ENCODE data around the gene DACT1.

DACT1 gene

GRCh38 chr14:58634406-58635090 is 3.2 kb upstream of the DACT1 start:
- in situ Hi-C loops (cut with MboI; ENCODE audit: low sequenced_read_pairs, unreplicated experiment) = no loop called here
- no peak for TF ChIP-seq CTCF (IDR thresholded peaks at IDR 0.05; ENCODE audit: borderline replicate concordance, control extremely low read depth, extremely low read depth, insufficient read depth, missing control alignments)
- DNase-seq (ENCODE audit: low spot score) = no peak

- in situ Hi-C loops (cut with MboI; ENCODE audit: low sequenced_read_pairs, unreplicated experiment) = no loop called here
- TF ChIP-seq CTCF (IDR thresholded peaks at IDR 0.05; ENCODE audit: borderline replicate concordance, control extremely low read depth, extremely low read depth, insufficient read depth, missing control alignments) = no peak
- DNase-seq (ENCODE audit: low spot score) = peak; percentile 44
These were observed 2.5 kb upstream of the DACT1 start for GRCh38 chr14:58635091-58635830.

- in situ Hi-C loops (cut with MboI; ENCODE audit: low sequenced_read_pairs, unreplicated experiment) = no loop called here
- no peak for TF ChIP-seq CTCF (IDR thresholded peaks at IDR 0.05; ENCODE audit: borderline replicate concordance, control extremely low read depth, extremely low read depth, insufficient read depth, missing control alignments)
- no peak for DNase-seq (ENCODE audit: low spot score)
These were observed 1.6 kb upstream of the DACT1 start for GRCh38 chr14:58636129-58636528.

- in situ Hi-C loops (cut with MboI; ENCODE audit: low sequenced_read_pairs, unreplicated experiment) = no loop called here
- no peak for DNase-seq (ENCODE audit: low spot score)
These were observed 747 bp upstream of the DACT1 start for GRCh38 chr14:58637040-58637390.

GRCh38 chr14:58638231-58639197 is 752 bp downstream of the DACT1 start:
- peak; percentile 47 for DNase-seq (ENCODE audit: low spot score)
- no peak for TF ChIP-seq CTCF (IDR thresholded peaks at IDR 0.05; ENCODE audit: borderline replicate concordance, control extremely low read depth, extremely low read depth, insufficient read depth, missing control alignments)
- in situ Hi-C loops (cut with MboI; ENCODE audit: low sequenced_read_pairs, unreplicated experiment) = no loop called here

More at GRCh38 chr14:58637040-58637390, 747 bp upstream of the DACT1 start:
- no peak for TF ChIP-seq CTCF (IDR thresholded peaks at IDR 0.05; ENCODE audit: borderline replicate concordance, control extremely low read depth, extremely low read depth, insufficient read depth, missing control alignments)

GRCh38 chr14:58639198-58639565 is 1.4 kb downstream of the DACT1 start:
- no peak for DNase-seq (ENCODE audit: low spot score)
- no peak for TF ChIP-seq CTCF (IDR thresholded peaks at IDR 0.05; ENCODE audit: borderline replicate concordance, control extremely low read depth, extremely low read depth, insufficient read depth, missing control alignments)

More at GRCh38 chr14:58639198-58639565, 1.4 kb downstream of the DACT1 start:
- in situ Hi-C loops (cut with MboI; ENCODE audit: low sequenced_read_pairs, unreplicated experiment) = no loop called here

All from GM13976 (cell line).